Vagina (tissue), 2 donors: ENCODE results near the gene KICS2. TPM values are rescaled to one million over a fixed set of nuclear protein-coding genes. Genes with fewer than 3 reads are reported as not detected.
"Not testable (repeated sequence)": the region's sequence is repeated elsewhere in the genome, so short reads cannot be mapped to it uniquely, and the experiment has no call there.

Experiments used
- DNase-seq, 2 donors: peaks; one replicate each; pipeline ENCODE4 v3.0.0-alpha.2; 2017; ENCODE audit errors: extremely low spot score in 2 of 2
- H3K27ac ChIP-seq: fragments of 200-600 bp; sonication (generic); one replicate; pipeline ENCODE4 v1.5.1; 2019
- H3K27me3 ChIP-seq: fragments of 200-600 bp; sonication (generic); one replicate; pipeline ENCODE4 v1.5.1; 2019
- H3K36me3 ChIP-seq, 2 donors: fragments of 200-600 bp; sonication (generic); one replicate each; pipeline ENCODE4 v1.5.1; 2017 to 2019
- H3K4me1 ChIP-seq: fragments of 200-600 bp; sonication (generic); one replicate; pipeline ENCODE4 v1.5.1; 2019
- H3K4me3 ChIP-seq, 2 donors: fragments of 200-600 bp; sonication (generic); 1 replicate in 1 of 2; 2 replicates in 1 of 2; pipeline ENCODE4 v1.5.1; 2016 to 2019
- H3K9me3 ChIP-seq: fragments of 200-600 bp; sonication (generic); one replicate; pipeline ENCODE4 v1.5.1; 2019
- CTCF ChIP-seq, 3 experiments: fragments of 450-650 bp in 2 of 3; fragments of 200-600 bp in 1 of 3; sonication (generic) in 1 of 3; IDR thresholded peaks; one replicate each; pipeline ENCODE4 v1.5.1; 2017 to 2019; ENCODE audit warnings: antibody characterized with exemption in 3 of 3, mild to moderate bottlenecking in 2 of 3, moderate library complexity in 2 of 3
- POLR2A ChIP-seq, 2 donors: fragments of 450-650 bp; IDR thresholded peaks; one replicate each; pipeline ENCODE4 v1.6.1; 2017; ENCODE audit warnings: antibody characterized with exemption in 2 of 2, mild to moderate bottlenecking in 2 of 2, moderate library complexity in 2 of 2
- POLR2AphosphoS5 ChIP-seq, 2 donors: sonication (generic); formaldehyde crosslinking; IDR thresholded peaks; one replicate each; pipeline ENCODE4 v1.9.0; 2017; ENCODE audit warnings: antibody characterized with exemption in 2 of 2, mild to moderate bottlenecking in 2 of 2, low read depth in 1 of 2; ENCODE audit not compliant: insufficient read depth in 1 of 2
- intact Hi-C: fragments of 100-400 bp; cut with DNase I; formaldehyde crosslinking; loops from one replicate; pipeline ENCODE4 v1.15.1; 2023
- total RNA-seq: library from RNA; depleted of rRNA; stranded (reverse); fragments of >200 nt; gene quantifications from one replicate; pipeline ENCODE4 v1.2.3, GENCODE V29; 2016

Gene KICS2
- total RNA-seq, 1 donor from 2014 or later: 9.6 TPM

DNA sequence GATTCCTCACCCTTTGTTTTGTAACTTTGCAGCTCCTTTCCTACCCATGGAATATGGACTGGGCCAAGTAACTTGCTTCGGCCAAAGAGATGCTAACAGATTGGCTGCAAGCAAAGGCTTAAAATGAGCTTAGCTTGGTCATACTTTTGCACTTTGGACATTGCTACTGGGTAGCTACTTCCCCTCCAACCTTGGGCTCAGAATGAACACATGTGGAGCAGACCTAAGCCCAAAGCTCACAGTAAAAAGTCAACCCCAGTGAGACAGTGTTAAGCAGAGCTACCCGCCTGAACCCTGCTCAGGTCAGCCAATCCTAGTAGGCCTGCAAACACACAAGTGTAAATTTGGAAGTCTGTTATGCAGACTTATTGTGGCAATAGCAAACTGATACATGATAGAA is 14.6 kb downstream of the KICS2 start:
- Histone ChIP-seq H3K9me3 (no peaks in the 10 kb centered on the region), H3K27me3 (no peaks in the 10 kb centered on the region), H3K27ac (no peak overlapping the region), H3K4me3 (no peak overlapping the region), H3K36me3 (peaks cover 0 to 28% of the 10 kb centered on the region in 2 donors), H3K4me1 (no peaks in the 10 kb centered on the region)
- intact Hi-C loops: no loop called here
- TF ChIP-seq POLR2AphosphoS5 (IDR thresholded peaks at IDR 0.05; ENCODE audit: insufficient read depth in 1 of 2, low read depth in 1 of 2): no peak
- TF ChIP-seq CTCF (IDR thresholded peaks at IDR 0.05): no peak
- no peak for TF ChIP-seq POLR2A (IDR thresholded peaks at IDR 0.05)
- DNase-seq: no peak

GRCh38 chr12:64205542-64205941 is 16.6 kb downstream of the KICS2 start:
- DNase-seq: no peak
- Histone ChIP-seq H3K27me3 (no peaks in the 10 kb centered on the region), H3K4me1 (no peaks in the 10 kb centered on the region), H3K27ac (no peak overlapping the region), H3K9me3 (no peaks in the 10 kb centered on the region), H3K4me3 (no peak overlapping the region), H3K36me3 (peaks cover 0 to 14% of the 10 kb centered on the region in 2 donors)
- intact Hi-C loops: no loop called here
- TF ChIP-seq CTCF (IDR thresholded peaks at IDR 0.05): no peak
- TF ChIP-seq POLR2AphosphoS5 (IDR thresholded peaks at IDR 0.05; ENCODE audit: insufficient read depth in 1 of 2, low read depth in 1 of 2): no peak
- TF ChIP-seq POLR2A (IDR thresholded peaks at IDR 0.05): no peak

DNA sequence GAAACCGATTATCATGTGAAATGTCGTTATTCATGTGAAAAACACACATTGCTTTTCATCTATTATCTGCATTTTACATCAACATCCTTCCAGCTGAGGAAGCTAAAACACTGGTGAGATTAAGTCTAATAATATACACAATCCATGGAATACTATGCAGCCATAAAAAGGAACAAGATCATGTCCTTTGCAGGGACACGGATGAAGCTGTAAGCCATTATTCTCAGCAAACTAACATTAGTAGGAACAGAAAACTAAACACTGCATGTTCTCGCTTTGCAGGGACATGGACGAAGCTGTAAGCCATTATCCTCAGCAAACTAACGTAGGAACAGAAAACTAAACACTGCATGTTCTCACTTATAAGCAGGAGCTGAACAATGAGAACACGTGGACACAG is 18.3 kb downstream of the KICS2 start:
- no peak for TF ChIP-seq CTCF (IDR thresholded peaks at IDR 0.05)
- TF ChIP-seq POLR2A (IDR thresholded peaks at IDR 0.05): no peak
- TF ChIP-seq POLR2AphosphoS5 (IDR thresholded peaks at IDR 0.05; ENCODE audit: insufficient read depth in 1 of 2, low read depth in 1 of 2): no peak
- Histone ChIP-seq H3K4me3 (no peak overlapping the region), H3K27me3 (no peaks in the 10 kb centered on the region), H3K4me1 (no peaks in the 10 kb centered on the region), H3K9me3 (no peaks in the 10 kb centered on the region), H3K27ac (no peak overlapping the region), H3K36me3 (peaks cover 0 to 8% of the 10 kb centered on the region in 2 donors)
- no peak for DNase-seq
- intact Hi-C loops: no loop called here

DNA sequence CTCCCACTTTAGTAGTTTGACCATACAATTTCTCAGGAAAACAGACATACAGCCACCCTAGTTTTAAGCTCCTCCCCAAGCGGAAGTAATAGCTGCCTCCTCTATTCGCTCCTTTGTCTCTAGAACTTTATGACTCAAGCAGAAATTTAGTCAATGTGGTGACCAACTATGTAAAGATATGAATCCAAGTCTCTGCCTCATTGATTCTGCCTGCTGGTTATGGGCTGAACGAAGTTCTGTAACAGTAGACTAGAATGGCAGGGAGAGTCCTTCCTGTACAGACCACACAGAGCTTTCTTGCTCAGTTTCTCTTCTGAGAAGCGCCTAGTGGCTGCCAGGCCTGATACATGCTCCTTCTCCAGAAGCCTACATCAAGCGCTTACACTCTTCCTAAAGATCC is 19.1 kb downstream of the KICS2 start:
- Histone ChIP-seq H3K4me1 (no peaks in the 10 kb centered on the region), H3K27me3 (no peaks in the 10 kb centered on the region), H3K27ac (no peak overlapping the region), H3K4me3 (no peak overlapping the region), H3K9me3 (no peaks in the 10 kb centered on the region), H3K36me3 (peaks cover 0 to 8% of the 10 kb centered on the region in 2 donors)
- no peak for DNase-seq
- intact Hi-C loops: no loop called here
- no peak for TF ChIP-seq POLR2AphosphoS5 (IDR thresholded peaks at IDR 0.05; ENCODE audit: insufficient read depth in 1 of 2, low read depth in 1 of 2)
- no peak for TF ChIP-seq CTCF (IDR thresholded peaks at IDR 0.05)
- TF ChIP-seq POLR2A (IDR thresholded peaks at IDR 0.05): no peak

DNA sequence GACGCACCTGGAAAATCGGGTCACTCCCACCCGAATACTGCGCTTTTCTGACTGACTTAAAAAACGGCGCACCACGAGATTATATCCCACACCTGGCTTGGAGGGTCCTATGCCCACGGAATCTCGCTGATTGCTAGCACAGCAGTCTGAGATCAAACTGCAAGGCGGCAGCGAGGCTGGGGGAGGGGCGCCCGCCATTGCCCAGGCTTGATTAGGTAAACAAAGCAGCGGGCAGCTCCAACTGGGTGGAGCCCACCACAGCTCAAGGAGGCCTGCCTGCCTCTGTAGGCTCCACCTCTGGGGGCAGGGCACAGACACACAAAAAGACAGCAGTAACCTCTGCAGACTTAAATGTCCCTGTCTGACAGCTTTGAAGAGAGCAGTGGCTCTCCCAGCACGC is 26.3 kb downstream of the KICS2 start:
- intact Hi-C loops, DNase-seq, H3K27ac ChIP-seq, H3K4me1 ChIP-seq, H3K4me3 ChIP-seq, H3K27me3 ChIP-seq, H3K9me3 ChIP-seq, H3K36me3 ChIP-seq: not testable (repeated sequence)
